Coronary artery (tissue), 2 donors: Measurements from ENCODE around the gene ZNF148.

Experiments
- DNase-seq: peaks from one replicate; pipeline ENCODE4 v3.0.0-alpha.2; 2017; ENCODE audit warnings: low spot score
- H3K27ac ChIP-seq, 2 donors: fragments of 200-600 bp; sonication (generic); one replicate each; pipeline ENCODE4 v1.5.1; 2016 to 2019
- H3K4me3 ChIP-seq: fragments of 200-600 bp; sonication (generic); 2 replicates; pipeline ENCODE4 v1.5.1; 2016; ENCODE audit warnings: mild to moderate bottlenecking, moderate library complexity
- TF ChIP-seq, protein P1 (sequence below): fragments of 200-600 bp; sonication (generic); IDR thresholded peaks from one replicate; pipeline ENCODE4 v1.5.1; 2019; ENCODE audit warnings: antibody characterized with exemption

The ZNF148 gene

DNA sequence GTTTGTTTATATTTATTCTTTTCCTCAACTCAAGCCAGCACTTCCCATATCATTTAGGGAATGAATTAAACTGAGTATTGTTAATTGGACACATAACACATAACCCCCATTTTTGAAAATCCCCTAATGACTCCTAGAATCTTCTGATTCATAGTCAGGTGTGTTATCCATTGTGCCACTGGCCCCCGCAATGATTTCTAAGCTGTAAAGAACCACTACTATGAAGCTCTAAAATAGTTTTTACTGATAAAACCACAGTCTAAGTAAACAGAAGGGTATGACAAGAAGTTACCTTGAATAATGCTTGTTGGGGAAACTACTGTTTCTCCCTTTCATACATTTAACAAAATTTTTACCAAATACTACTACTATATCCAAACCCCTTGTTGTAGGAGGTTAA is 140.3 kb downstream of the ZNF148 start:
- H3K4me3 ChIP-seq: no peak overlapping the region
- DNase-seq: no peak
- TF ChIP-seq, protein P1, sequence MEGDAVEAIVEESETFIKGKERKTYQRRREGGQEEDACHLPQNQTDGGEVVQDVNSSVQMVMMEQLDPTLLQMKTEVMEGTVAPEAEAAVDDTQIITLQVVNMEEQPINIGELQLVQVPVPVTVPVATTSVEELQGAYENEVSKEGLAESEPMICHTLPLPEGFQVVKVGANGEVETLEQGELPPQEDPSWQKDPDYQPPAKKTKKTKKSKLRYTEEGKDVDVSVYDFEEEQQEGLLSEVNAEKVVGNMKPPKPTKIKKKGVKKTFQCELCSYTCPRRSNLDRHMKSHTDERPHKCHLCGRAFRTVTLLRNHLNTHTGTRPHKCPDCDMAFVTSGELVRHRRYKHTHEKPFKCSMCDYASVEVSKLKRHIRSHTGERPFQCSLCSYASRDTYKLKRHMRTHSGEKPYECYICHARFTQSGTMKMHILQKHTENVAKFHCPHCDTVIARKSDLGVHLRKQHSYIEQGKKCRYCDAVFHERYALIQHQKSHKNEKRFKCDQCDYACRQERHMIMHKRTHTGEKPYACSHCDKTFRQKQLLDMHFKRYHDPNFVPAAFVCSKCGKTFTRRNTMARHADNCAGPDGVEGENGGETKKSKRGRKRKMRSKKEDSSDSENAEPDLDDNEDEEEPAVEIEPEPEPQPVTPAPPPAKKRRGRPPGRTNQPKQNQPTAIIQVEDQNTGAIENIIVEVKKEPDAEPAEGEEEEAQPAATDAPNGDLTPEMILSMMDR: no peak
- H3K27ac ChIP-seq: no peak overlapping the region

DNA sequence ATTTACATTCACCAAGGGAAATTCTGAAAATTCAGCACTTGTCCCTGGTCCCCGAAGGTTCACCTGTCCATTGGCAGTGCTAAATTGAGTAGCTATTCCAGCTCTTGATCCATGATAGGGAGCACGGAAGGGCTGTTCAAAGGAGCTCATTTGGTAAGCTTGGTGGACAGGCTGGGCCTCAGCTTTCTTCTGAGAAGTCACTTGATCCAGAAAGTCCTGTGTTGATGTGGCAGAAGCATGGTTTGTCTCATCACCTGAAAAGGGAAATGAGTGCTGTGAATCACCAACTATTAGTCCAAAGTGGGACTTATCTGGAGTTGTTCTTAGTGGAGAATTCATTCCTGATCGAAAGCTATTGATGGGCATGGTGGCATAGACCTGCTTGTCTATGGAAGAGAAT is 142.7 kb downstream of the ZNF148 start:
- Histone ChIP-seq H3K27ac (no peak overlapping the region), H3K4me3 (no peak overlapping the region)
- no peak for DNase-seq
- TF ChIP-seq, protein P1: no peak

DNA sequence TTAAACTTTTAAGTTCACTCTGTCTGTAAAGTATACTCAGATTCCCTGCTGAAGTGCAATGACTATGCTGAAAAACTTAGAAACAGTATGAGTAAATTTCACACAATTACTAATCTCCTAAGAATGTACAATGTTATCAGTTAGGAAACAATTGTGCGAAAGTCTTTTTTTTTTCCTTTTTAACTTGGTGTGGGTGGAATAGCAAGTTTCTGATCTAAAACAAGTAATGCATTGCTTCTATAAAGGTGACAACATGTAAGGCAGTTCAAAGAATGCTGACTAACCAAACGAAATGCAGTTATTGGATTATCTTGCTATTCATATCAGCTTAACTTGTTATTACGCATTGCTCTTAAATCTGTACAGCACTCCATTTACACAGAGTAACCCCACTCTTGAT is 143.2 kb downstream of the ZNF148 start:
- TF ChIP-seq, protein P1: no peak
- no peak for DNase-seq
- no peak overlapping the region for H3K27ac ChIP-seq
- H3K4me3 ChIP-seq: no peak overlapping the region

DNA sequence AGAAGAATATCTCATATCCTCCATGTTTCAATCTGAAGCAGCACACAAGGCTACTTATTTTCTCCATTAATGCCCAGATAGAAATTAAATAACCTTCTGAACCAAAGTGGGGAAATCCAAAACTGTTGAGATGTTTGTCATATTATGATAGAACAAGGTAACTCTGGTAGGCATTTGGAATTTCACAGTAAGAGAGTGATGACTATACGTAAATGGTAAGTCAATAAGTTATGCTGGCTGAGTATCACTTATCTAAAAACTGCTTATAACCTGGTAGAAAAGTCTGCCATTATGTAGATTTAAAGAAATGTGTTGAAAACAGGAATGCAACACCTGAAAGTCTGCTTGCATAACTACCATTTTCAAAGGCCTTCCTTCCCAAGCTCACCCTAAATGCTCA is 145.4 kb downstream of the ZNF148 start:
- DNase-seq: no peak
- TF ChIP-seq, protein P1: no peak
- Histone ChIP-seq H3K27ac (no peak overlapping the region), H3K4me3 (no peak overlapping the region)

DNA sequence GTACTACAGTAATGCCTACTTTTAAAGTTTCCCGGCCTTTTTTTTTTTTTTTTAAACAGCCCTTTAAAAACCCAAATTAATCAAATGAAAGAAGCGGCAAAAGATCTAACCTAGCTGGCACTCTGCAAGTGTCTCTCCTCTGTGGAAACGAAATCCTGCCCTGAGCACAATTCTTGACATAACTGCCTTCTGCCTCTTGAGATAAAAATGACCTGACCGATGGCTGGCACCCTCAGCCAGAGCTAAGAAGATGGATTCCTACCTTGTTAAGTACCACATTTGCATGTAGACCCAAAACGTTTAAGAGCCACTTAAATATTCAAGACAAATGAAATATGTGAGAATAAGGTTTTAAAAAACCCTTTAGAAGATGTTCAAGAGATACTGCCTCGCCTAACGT is 146.0 kb downstream of the ZNF148 start:
- DNase-seq: no peak
- Histone ChIP-seq H3K4me3 (no peak overlapping the region), H3K27ac (no peak overlapping the region)
- TF ChIP-seq, protein P1: no peak

DNA sequence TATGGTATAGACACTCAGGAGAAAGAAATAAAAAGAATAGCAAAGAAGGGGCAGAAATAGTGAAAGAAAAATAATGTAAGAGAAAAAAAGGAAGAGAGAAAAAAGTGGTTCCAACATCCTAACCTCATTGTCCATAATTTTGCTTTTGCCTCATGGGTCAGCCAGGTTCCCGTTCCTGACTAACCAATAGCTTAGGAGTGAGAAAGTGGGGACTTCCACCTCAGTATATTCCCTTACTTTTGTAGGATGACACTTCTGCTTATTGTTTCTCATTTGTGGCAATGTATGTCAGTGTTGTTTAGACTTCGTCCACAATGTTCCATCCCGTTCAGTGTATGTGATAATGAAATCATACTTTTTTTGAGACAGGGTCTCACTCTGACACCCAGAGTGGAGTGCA is 153.3 kb downstream of the ZNF148 start:
- TF ChIP-seq, protein P1: no peak
- Histone ChIP-seq H3K4me3 (no peak overlapping the region), H3K27ac (no peak overlapping the region)

DNA sequence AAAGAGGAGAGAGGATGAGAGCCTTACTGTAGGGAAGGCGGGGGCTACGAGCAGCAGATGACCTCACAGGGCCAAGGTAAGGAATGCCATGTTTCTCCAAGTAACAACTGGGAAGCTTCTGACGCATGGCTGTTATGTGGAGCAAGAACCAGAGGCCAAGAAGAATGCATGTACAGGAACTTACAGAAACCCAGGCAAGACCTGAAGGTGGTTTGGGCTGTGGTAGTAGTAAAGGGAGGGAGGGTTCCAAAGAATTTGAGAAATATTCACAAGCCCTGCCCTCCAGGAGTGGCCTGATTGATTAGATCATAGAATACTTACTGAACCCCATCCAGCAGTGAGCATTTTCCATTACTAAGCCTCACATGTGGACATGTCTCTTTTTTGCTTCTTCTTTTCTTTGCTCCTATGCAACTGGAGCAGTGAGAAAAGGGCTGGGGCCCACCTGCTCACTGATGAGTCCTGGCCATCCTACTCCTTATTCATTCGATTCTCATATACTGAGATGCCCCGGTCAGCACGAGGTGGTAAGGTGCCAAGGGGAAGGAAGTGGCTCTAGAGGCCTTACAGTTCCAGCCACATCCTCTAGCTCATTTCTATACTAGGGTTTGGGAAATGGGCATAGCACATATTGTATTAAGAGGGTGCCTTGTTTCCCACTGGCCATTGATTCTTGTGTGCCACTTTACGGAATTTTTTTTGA is 154.2 kb downstream of the ZNF148 start:
- Histone ChIP-seq H3K4me3 (no peak overlapping the region), H3K27ac (no peak overlapping the region)
- no peak for DNase-seq
- TF ChIP-seq, protein P1: no peak

More for the DNA sequence above, 153.3 kb downstream of the ZNF148 start:
- no peak for DNase-seq
